Astrocyte (in vitro differentiated cells and primary cell): ENCODE data around the gene NEK6. TPM values are rescaled to one million over a fixed set of nuclear protein-coding genes. Genes with fewer than 3 reads are reported as not detected.
A peak's percentile ranks its signal among the peaks of the same experiment; 100 is the strongest.

Experiments used
- DNase-seq: peaks from one replicate; pipeline ENCODE4 v3.0.0-alpha.2; 2010; ENCODE audit warnings: low read depth
- FAIRE-seq: peaks from 2 replicates; lab custom pipeline; 2011; peaks lifted over from hg19 to GRCh38; lab: Jason Lieb, UNC
- H2AFZ ChIP-seq: 2 replicates; pipeline ENCODE4 v1.6.0; 2012; ENCODE audit warnings: low read depth, low read length, inconsistent platforms
- H3K27ac ChIP-seq: 2 replicates; pipeline ENCODE4 v1.5.1; 2011; ENCODE audit warnings: low read depth, low read length, inconsistent platforms
- H3K27me3 ChIP-seq: 2 replicates; pipeline ENCODE4 v1.6.0; 2011; ENCODE audit warnings: low read length, inconsistent platforms; ENCODE audit not compliant: insufficient read depth
- H3K36me3 ChIP-seq: 2 replicates; pipeline ENCODE4 v1.5.1; 2011; ENCODE audit warnings: low read length, inconsistent platforms; ENCODE audit not compliant: insufficient read depth
- H3K4me1 ChIP-seq: 2 replicates; pipeline ENCODE4 v1.5.1; 2011; ENCODE audit warnings: low read length, inconsistent platforms; ENCODE audit not compliant: insufficient read depth
- H3K4me2 ChIP-seq: 2 replicates; pipeline ENCODE4 v1.6.0; 2012; ENCODE audit warnings: low read length, inconsistent platforms
- H3K4me3 ChIP-seq: 2 replicates; pipeline ENCODE4 v1.5.1; 2011; ENCODE audit warnings: low read depth, mild to moderate bottlenecking, low read length, inconsistent platforms; ENCODE audit not compliant: insufficient read depth
- H3K79me2 ChIP-seq: 2 replicates; pipeline ENCODE4 v1.6.0; 2012; ENCODE audit warnings: mild to moderate bottlenecking, low read length, inconsistent platforms; ENCODE audit not compliant: insufficient read depth
- H3K9ac ChIP-seq: 2 replicates; pipeline ENCODE4 v1.6.0; 2012; ENCODE audit warnings: mild to moderate bottlenecking, low read length, inconsistent platforms
- H3K9me3 ChIP-seq: 2 replicates; pipeline ENCODE4 v1.5.1; 2012; ENCODE audit warnings: low read depth, mild to moderate bottlenecking, low read length, inconsistent platforms; ENCODE audit not compliant: insufficient read depth
- H4K20me1 ChIP-seq: 2 replicates; pipeline ENCODE4 v1.6.0; 2012; ENCODE audit warnings: low read length, inconsistent platforms; ENCODE audit not compliant: insufficient read depth
- H3K27ac Mint-ChIP-seq: one replicate; pipeline ENCODE4 v1.8.0; 2021; ENCODE audit warnings: mild to moderate bottlenecking, mixed read lengths; ENCODE audit not compliant: unreplicated experiment
- H3K27me3 Mint-ChIP-seq: one replicate; pipeline ENCODE4 v1.8.0; 2021; ENCODE audit warnings: low read depth, mixed read lengths; ENCODE audit not compliant: unreplicated experiment
- H3K36me3 Mint-ChIP-seq: one replicate; pipeline ENCODE4 v1.8.0; 2021; ENCODE audit warnings: low read depth, mixed read lengths; ENCODE audit not compliant: unreplicated experiment
- H3K4me1 Mint-ChIP-seq: one replicate; pipeline ENCODE4 v1.8.0; 2021; ENCODE audit warnings: low read depth, mixed read lengths; ENCODE audit not compliant: unreplicated experiment
- H3K4me3 Mint-ChIP-seq: one replicate; pipeline ENCODE4 v1.8.0; 2021; ENCODE audit warnings: mild to moderate bottlenecking, moderate library complexity, mixed read lengths; ENCODE audit not compliant: unreplicated experiment
- H3K9me3 Mint-ChIP-seq: one replicate; pipeline ENCODE4 v1.8.0; 2021; ENCODE audit warnings: mild to moderate bottlenecking, mixed read lengths; ENCODE audit not compliant: unreplicated experiment
- EZH2 ChIP-seq: IDR thresholded peaks from 2 replicates; pipeline ENCODE4 v1.6.1; 2012; ENCODE audit warnings: mild to moderate bottlenecking, low read length, inconsistent platforms; ENCODE audit not compliant: insufficient read depth
- total RNA-seq: library from RNA; stranded (reverse); gene quantifications from 2 replicates; pipeline ENCODE4 v1.2.1, GENCODE V29; 2021
- TF ChIP-seq, protein P1 (sequence below): IDR thresholded peaks from 2 replicates; pipeline ENCODE4 v1.5.1; 2011; ENCODE audit warnings: low read depth, mild to moderate bottlenecking, inconsistent platforms, low read length, moderate library complexity; ENCODE audit not compliant: insufficient read depth

NEK6 gene
- total RNA-seq, 1 donor from 2014 or later = 76.8 TPM

GRCh38 chr9:124290743-124291554, 33.2 kb downstream of the NEK6 start:
- DNase-seq = no peak
- H3K27ac Mint-ChIP-seq = no peak overlapping the region
- H3K4me1 ChIP-seq = peaks cover 82% of the 10 kb centered on the region

DNA sequence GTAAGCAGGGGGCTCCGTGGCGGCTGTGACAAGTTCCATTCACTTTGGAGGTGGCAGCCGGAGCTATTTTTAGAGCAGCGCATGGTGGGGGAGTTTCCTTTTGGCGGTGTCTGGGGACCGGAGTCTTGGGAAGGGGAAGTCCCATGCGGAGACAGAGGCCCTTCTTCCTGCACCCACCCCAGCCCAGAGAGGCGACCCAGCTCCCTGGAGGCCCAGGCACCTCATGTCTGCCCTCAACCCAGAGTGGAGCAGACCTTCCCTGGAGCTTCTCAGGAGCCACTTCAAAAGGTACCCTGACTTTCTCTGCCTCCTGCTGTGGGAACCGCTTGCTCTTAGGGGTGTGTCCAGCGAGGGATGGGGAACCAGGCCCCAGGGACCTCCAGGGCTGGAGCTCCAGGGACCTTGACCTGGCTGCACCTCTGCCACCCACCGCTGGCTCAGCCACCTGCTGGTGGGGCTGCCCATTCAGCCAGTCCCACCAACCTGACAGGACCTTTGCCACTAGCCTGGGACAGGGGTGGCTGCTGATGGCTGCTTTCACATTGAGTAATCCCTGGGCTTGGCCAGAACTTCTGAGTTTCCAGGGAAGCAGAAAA, 34.1 kb downstream of the NEK6 start:
- FAIRE-seq = no peak
- Histone ChIP-seq H4K20me1 (peaks cover 79% of the 10 kb centered on the region), H2AFZ (no peak overlapping the region), H3K27ac (peak overlapping the region; percentile 31), H3K79me2 (peaks cover 100% of the 10 kb centered on the region), H3K36me3 (no peaks in the 10 kb centered on the region), H3K9ac (peak overlapping the region; percentile 42), H3K4me1 (peaks cover 81% of the 10 kb centered on the region), H3K27me3 (no peaks in the 10 kb centered on the region), H3K9me3 (no peaks in the 10 kb centered on the region), H3K4me3 (no peak overlapping the region), H3K4me2 (peak overlapping the region; percentile 54)
- TF ChIP-seq, protein P1, sequence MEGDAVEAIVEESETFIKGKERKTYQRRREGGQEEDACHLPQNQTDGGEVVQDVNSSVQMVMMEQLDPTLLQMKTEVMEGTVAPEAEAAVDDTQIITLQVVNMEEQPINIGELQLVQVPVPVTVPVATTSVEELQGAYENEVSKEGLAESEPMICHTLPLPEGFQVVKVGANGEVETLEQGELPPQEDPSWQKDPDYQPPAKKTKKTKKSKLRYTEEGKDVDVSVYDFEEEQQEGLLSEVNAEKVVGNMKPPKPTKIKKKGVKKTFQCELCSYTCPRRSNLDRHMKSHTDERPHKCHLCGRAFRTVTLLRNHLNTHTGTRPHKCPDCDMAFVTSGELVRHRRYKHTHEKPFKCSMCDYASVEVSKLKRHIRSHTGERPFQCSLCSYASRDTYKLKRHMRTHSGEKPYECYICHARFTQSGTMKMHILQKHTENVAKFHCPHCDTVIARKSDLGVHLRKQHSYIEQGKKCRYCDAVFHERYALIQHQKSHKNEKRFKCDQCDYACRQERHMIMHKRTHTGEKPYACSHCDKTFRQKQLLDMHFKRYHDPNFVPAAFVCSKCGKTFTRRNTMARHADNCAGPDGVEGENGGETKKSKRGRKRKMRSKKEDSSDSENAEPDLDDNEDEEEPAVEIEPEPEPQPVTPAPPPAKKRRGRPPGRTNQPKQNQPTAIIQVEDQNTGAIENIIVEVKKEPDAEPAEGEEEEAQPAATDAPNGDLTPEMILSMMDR = no peak
- TF ChIP-seq EZH2 = no peak
- H3K36me3 Mint-ChIP-seq = peaks cover 4% of the 10 kb centered on the region
- DNase-seq = no peak
- H3K27me3 Mint-ChIP-seq = no peaks in the 10 kb centered on the region
- H3K4me3 Mint-ChIP-seq = no peak overlapping the region
- no peak overlapping the region for H3K27ac Mint-ChIP-seq
- H3K4me1 Mint-ChIP-seq = peaks cover 52% of the 10 kb centered on the region
- H3K9me3 Mint-ChIP-seq = no peaks in the 10 kb centered on the region

More at GRCh38 chr9:124290743-124291554, 33.2 kb downstream of the NEK6 start:
- no peak overlapping the region for H3K27ac ChIP-seq
- no peak for FAIRE-seq
- no peaks in the 10 kb centered on the region for H3K9me3 Mint-ChIP-seq
- peak overlapping the region; percentile 42 for H3K9ac ChIP-seq
- no peak overlapping the region for H3K4me3 Mint-ChIP-seq
- H3K79me2 ChIP-seq = peaks cover 95% of the 10 kb centered on the region
- H3K36me3 ChIP-seq = no peaks in the 10 kb centered on the region
- TF ChIP-seq, protein P1 = no peak
- no peak for TF ChIP-seq EZH2
- H3K27me3 Mint-ChIP-seq = no peaks in the 10 kb centered on the region
- H2AFZ ChIP-seq = no peak overlapping the region
- peaks cover 4% of the 10 kb centered on the region for H3K36me3 Mint-ChIP-seq
- H3K4me3 ChIP-seq = no peak overlapping the region
- H3K4me2 ChIP-seq = peak overlapping the region; percentile 28
- no peaks in the 10 kb centered on the region for H3K9me3 ChIP-seq
- peaks cover 76% of the 10 kb centered on the region for H4K20me1 ChIP-seq
- H3K4me1 Mint-ChIP-seq = peaks cover 55% of the 10 kb centered on the region
- H3K27me3 ChIP-seq = no peaks in the 10 kb centered on the region
